Fibroblast of upper back skin (primary cell): Measurements from ENCODE around the gene KRT71.
A peak's percentile ranks its signal among the peaks of the same experiment; 100 is the strongest.
"Not testable (repeated sequence)": the region's sequence is repeated elsewhere in the genome, so short reads cannot be mapped to it uniquely, and the experiment has no call there.

Experiments used
- DNase-seq: peaks from one replicate; pipeline ENCODE4 v3.0.0-alpha.2; 2013

Gene KRT71

DNA sequence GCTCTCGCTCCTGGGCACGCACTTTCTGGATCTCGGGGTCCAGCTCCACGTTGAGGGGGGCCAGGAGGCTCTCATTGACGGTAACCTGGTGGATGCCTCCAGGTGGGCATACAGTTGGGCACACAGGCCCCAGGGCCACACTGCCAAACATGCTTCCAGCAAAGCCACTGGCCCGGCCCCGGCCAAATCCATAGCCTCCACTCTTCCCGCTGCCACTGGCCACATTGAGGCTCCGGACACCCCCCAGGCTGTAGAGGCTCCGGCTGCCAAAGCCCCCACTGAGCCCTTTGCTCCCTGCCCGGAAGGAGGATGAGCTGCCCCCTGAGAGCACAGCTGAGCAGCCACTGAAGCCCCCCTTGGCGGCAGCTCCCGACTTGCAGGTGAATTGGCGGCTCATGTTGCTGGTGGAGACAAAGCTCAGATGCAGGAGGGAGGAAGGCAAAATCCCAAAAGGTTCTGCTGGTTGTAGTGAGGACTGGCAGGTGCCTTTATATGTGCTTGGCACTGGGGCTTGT is at the start of gene KRT71:
TSS of gene KRT71 (minus strand) at position 465 of the 515 bp plus-strand sequence. CDS start at position 397, 68 bp downstream.
- DNase-seq = no peak

GRCh38 chr12:52602552-52602951 is 49.6 kb upstream of the KRT71 start:
- no peak for DNase-seq

- no peak for DNase-seq
Observed at GRCh38 chr12:52601671-52602070, 48.7 kb upstream of the KRT71 start.

DNA sequence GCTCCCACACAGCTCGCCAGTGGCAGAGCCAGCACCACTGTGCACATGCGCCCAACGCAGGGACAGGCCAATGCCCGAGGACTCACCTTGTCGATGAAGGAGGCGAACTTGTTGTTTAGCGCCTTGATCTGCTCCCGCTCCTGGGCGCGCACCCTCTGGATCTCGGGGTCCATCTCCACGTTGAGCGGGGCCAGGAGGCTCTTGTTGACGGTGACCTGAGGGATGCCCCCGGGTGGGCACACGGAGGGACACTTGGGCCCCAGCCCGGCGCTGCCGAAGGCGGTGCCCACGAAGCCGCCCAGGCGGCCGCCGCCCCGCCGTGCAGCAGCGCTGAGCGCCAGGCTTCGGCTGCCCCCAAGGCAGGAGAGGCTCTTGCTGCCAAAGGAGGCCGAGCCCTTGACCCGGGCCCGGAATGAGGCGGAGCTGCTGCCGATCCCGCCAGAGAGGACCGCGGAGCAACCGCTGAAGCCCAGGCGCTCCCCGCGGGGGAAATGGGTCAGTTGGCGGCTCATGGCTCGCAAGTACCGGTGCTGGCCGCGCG is 48.1 kb upstream of the KRT71 start, which contains the start of gene KRT72:
TSS of gene KRT72 (minus strand) at position 523 of the 541 bp plus-strand sequence. CDS start at position 512, 11 bp downstream.
- no peak for DNase-seq

DNA sequence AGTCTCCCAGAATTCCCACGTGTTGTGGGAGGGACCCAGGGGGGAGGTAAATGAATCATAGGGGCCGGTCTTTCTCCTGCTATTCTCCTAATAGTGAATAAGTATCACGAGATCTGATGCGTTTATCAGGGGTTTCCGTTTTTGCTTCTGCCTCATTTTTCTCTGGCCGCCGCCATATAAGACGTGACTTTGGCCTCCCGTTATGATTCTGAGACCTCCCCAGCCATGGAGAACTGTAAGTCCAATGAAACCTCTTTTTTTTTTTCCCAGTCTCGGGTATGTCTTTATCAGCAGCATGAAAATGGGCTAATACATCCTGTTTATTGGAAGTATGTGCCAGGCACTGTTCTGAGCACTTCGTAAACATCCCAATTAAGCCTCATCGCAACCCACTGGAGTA is 47.5 kb upstream of the KRT71 start:
- DNase-seq = no peak

GRCh38 chr12:52600071-52600470 is 47.1 kb upstream of the KRT71 start:
- no peak for DNase-seq

- no peak for DNase-seq
Observed at GRCh38 chr12:52598966-52599365, 46.0 kb upstream of the KRT71 start.

DNA sequence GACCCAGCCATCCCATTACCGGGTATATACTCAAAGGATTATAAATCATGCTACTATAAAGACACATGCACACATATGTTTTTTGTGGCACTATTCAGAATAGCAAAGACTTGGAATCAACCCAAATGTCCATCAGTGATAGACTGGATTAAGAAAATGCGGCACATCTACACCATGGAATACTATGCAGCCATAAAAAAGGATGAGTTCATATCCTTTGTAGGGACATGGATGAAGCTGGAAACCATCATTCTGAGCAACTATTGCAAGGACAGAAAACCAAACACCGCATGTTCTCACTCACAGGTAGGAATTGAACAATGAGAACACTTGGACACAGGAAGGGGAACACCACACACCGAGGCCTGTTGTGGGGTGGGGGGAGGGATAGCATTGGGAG is 41.3 kb upstream of the KRT71 start:
- DNase-seq = not testable (repeated sequence)

DNA sequence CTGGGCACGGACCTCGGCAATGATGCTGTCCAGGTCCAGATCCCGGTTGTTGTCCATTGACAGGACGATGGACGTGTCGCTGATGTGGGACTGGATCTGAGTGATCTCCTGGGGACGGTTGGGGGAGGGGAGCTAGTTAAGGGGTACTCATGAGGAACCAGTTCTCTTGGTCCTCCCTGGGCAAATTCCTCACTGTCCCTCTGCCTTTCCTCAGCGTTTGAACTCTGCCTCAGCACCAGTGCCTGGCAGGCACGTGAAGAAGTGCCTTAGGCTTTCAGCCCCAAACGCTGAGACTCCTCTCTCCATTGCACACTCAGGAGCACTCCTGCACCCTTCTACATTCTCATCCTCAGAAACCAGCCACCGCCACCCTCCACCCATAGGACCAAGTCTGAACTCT is 38.6 kb upstream of the KRT71 start:
- no peak for DNase-seq

- no peak for DNase-seq
Observed at GRCh38 chr12:52590021-52590420, 37.1 kb upstream of the KRT71 start.

- no peak for DNase-seq
Observed at GRCh38 chr12:52587563-52587962, 34.6 kb upstream of the KRT71 start.

DNA sequence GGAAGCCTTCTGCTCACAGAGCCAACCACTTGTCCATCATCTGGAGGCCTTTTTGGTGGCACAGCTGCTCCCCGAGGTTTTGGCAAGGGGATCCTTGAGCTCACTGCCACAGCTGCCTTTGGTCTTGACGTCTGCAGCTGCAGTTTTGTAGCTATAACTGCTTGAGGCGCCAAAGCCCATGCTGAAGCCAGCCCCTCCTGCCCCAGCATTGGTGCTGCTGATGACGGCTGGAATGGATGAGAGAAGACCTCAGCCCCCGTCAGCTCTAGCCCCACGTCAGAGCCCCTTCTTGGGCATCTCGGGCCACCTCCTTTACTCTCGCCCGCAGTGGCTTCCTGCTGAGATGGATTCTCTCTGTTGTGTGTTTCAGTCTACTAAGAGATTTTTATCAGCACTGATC is 33.0 kb upstream of the KRT71 start:
- no peak for DNase-seq

DNA sequence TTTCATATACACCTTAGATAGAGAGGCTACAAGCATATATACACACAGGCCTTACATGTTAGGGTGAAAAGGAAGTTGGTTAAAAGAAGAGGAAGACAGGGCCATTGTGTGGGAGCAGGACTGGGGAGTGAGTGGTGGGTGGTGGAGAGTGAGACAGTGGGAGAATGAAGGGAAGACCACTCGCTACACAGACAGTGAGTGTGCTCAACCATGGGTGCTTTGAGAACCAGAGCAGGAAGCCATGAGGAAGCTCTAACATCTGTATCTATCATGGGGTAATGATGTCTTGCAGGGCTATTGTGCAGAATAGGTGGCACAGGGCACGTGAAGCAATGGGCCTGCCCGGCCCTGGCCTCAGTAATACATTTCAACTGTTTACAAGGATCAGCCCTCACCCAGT is 32.1 kb upstream of the KRT71 start:
- DNase-seq = no peak

GRCh38 chr12:52584156-52584682 is 31.3 kb upstream of the KRT71 start:
- no peak for DNase-seq

DNA sequence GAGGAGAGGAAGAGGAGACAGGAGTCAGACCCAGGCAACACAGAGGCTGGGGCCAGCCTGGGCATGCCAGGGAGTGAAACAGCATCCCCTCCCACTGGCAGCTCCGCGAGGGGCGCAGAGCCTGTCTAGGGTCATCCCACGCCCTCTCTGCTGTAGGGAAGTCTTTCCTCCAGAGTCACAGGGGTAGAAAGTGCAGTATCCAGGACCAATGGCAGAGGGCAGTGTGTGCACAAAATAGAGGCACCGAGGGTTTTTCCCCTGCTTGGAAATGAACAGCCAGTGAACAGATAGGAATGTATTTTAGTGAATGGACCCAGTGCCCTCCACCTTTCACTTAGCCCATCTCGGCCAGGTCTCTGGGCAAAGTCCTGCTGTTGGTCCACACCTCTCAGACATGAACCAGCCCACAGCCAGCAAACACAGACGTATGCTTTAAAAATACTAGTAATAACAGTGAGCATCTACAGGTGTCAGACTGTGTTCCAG is 30.1 kb upstream of the KRT71 start:
- DNase-seq = peak; percentile 55

GRCh38 chr12:52582486-52582885 is 29.5 kb upstream of the KRT71 start:
- DNase-seq = no peak

DNA sequence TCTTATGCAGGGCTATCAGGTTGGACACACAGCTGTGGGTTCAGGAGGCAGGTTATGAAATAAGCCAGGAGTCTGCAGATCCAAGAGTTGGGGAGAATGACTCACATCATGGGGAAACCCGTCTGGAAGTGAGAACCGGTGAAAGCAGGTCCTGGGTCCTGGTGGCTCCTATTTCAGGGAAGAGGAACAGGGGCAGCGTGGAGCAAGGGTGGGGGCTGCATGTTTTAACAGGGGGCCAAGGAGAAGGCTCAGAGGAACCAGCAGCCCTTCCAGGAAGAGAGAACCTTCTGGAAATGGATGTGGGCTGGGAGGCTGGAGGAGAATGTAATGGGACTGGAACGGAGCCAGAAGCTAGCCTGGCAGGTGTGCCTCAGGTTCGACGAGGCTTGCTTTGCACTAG is 28.5 kb upstream of the KRT71 start:
- peak; percentile 19 for DNase-seq

DNA sequence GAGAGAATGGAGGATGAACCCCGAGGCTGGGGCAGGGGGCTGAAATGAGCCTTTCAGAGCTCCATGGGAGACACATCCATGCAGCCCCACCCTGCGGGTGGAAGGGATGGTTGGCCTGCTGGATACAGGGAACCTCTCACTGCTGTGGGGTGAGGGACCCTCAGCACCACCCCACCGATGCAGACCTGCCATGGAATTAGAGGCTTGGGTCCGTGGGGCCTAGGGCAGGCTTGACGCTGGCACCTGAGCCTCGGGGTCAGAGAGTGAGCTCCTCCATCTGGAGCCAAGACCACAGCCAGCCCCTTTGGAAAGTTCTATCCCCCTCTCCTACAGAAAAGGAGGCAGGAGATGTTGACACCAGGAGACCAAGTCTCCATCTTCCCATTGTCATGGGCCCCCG is 28.1 kb upstream of the KRT71 start:
- no peak for DNase-seq

DNA sequence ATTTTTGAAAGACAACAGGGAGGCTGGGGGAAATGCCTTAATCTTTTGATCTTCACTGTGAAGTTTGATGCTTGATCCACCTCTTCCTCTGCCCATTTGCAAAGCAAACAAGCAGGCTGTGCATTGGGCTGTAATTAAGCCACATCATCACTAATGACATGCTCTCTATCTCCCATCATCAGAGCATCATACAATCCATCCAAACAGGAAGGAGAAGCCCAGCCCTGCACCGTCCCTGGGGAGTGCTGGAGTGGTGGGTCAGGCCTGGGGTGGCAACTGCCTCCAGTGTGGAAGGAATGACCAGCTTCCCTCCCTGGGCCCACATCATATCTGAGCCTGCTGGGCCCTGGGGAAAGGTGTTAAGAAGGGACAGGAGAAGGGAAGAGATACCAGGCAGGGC is 27.6 kb upstream of the KRT71 start:
- DNase-seq = no peak

DNA sequence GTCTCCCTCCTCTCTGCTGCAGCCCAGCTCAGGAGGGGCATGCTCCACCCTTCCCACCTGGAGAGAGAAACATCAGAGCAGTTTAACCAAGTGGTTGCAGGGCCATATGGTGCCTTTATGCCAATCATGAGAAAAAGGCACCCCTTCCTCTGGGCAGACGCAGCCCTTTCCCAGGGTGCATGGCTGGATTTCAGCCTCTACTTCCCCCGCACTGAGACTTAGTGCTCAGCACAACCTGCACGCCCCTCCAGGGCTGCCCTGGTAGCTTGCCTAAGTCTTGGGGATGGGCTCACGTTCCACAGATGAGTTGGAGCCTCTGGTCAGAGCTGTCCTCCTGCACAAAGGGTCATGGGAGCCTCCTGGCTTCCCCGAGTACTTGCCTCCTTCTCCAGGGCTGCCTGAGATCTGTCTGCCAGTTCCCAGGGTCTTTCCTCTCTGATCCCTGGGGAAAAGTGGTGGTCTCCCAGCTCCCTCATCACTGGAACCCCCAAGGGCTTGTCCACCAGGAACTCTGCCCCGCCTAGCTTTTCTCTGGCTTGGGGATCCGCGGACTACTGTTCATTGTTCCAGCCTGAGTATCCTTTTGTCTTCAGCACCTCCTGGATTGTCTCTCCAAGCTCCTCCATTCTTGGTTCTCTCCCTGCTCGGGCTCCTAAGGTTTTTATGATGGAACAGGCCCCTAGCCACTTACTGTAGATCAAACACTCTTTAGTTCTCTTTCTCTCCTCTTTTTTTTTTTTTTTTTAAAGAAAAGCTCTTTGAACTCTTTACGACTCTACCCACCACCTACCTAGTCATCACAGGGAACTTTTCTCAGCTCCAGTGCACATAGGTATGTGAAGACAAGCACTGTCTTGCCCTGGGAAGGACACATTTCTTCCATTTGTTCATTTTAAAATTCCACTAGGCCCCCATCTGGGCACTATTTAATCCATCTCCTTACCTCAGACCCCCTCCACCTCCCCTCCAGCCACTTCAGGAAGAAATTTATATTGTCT is 26.8 kb upstream of the KRT71 start:
- no peak for DNase-seq

DNA sequence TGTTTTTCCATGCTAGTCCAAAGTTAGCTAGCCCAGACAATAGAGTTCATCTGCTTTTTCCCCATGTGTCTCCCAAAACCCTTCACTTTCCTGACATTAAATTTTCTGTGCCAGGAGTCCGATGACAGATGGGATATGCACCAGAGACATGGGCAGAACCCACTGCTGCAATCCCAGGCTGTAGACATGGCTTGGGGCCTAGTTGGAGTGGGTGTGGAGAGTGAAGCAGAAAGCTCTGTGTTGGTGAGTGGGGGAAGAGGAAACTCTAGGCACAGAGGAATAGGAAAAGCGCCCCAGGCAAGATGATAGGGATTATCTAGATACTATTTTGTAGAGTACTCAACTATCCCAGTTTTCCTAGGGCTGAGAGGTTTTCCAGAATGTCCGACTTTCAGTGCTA is 25.5 kb upstream of the KRT71 start:
- DNase-seq = no peak

GRCh38 chr12:52577316-52577715 is 24.4 kb upstream of the KRT71 start:
- no peak for DNase-seq

GRCh38 chr12:52575948-52576347 is 23.0 kb upstream of the KRT71 start:
- DNase-seq = no peak

DNA sequence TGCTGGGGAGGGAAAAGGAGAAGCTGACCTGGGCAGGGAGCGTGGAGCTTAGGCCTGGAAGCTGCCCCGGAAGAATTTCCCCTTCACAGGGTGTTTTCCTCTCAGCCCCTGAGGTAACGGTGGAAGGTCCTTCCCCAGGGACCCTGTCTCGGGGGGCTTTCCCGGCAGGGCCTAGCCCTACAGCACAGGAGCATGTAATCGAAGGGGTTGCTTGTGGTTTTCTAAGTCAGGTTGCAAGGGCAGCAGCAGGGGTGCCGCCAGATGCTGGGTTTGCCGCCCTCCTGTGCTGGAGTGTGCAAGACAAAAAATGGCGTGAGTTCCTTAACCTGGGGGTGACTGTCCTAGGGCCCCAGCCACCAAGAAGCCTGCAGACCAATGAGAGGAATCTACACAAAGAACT is 22.3 kb upstream of the KRT71 start:
- DNase-seq = no peak
